Measurements from ENCODE around the gene SERGEF.

Gene SERGEF

DNA sequence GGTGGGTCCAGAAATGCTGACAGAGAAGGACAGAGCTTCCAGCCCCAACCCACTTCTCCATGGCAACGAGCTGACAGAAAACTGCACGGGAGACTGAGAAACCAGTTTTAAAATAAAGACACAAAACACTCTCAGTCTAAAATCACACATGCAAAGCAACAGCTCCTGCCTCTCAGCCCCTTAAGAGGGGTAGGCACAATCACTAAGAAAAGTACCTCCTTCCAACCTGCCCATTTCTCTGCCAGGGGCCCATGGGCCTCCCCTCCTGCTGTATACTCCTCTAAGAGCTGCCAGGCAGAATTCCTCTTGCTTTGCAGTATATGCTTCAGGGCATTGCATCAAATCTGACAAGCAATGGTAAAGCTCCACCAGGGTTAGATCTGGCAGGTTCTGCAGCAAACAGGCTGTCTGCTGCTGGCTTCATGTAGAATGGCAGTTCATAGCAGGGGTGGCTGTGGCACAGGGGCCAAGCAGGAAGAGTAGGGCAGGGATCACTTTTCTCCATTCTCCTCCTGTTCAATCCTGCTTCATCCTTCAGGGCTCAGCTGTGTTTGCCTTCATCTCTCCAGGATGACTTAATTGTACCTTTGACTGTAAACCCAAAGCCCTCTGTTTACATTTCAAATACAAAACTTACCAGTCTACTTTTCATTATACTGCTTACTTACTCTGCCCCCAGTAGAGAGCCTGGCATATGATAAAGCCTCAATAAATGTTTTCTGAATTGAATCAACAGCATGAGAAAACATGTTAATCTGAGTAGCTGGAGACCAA lies 200.6 kb downstream of the SERGEF start:
- H3K79me2 ChIP-seq = no peaks in the 10 kb centered on the region
- TF ChIP-seq CTCF (IDR thresholded peaks at IDR 0.05) = no peak
- H3K9ac ChIP-seq = no peak overlapping the region
- no peaks in the 10 kb centered on the region for H3K27me3 ChIP-seq (ENCODE audit: control insufficient read depth, insufficient read depth, low read length)
- no peaks in the 10 kb centered on the region for H3K9me3 ChIP-seq (ENCODE audit: control insufficient read depth, low read length)
- H3K4me3 ChIP-seq (ENCODE audit: low read depth, low read length) = no peak overlapping the region
- H3K36me3 ChIP-seq (ENCODE audit: control insufficient read depth, insufficient read depth, low read length) = no peaks in the 10 kb centered on the region
- H3K4me1 ChIP-seq = peaks cover 27% of the 10 kb centered on the region
- no peak overlapping the region for H2AFZ ChIP-seq
- peak overlapping the region; percentile 12 for H3K27ac ChIP-seq
- H3K4me2 ChIP-seq (ENCODE audit: low read length) = no peak overlapping the region

DNA sequence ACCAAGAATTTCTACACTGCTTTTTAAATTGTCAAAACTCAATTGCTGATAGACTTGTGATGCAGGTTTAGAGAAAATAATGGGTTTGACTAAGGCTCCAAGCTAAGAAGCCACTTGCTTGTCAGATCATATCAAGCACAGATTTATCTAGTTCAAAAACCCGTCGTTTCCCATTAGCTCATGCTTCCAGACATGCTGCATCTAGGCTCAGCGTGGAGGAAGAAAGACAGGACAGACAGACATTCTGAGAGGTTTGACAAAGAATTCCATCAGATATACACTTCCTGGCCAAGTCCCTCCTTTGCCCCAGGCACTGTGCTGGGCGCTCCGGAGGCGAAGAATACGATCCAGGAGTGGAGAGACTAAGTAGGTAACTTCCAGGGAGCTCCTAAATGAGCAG lies 201.5 kb downstream of the SERGEF start:
- no peak for TF ChIP-seq CTCF (IDR thresholded peaks at IDR 0.05)
- no peaks in the 10 kb centered on the region for H3K9me3 ChIP-seq (ENCODE audit: control insufficient read depth, low read length)
- no peak overlapping the region for H3K4me3 ChIP-seq (ENCODE audit: low read depth, low read length)
- no peak overlapping the region for H3K4me2 ChIP-seq (ENCODE audit: low read length)
- no peak overlapping the region for H3K9ac ChIP-seq
- no peak overlapping the region for H3K27ac ChIP-seq
- no peaks in the 10 kb centered on the region for H3K27me3 ChIP-seq (ENCODE audit: control insufficient read depth, insufficient read depth, low read length)
- H3K79me2 ChIP-seq = no peaks in the 10 kb centered on the region
- no peak overlapping the region for H2AFZ ChIP-seq
- no peaks in the 10 kb centered on the region for H3K36me3 ChIP-seq (ENCODE audit: control insufficient read depth, insufficient read depth, low read length)
- peaks cover 27% of the 10 kb centered on the region for H3K4me1 ChIP-seq

DNA sequence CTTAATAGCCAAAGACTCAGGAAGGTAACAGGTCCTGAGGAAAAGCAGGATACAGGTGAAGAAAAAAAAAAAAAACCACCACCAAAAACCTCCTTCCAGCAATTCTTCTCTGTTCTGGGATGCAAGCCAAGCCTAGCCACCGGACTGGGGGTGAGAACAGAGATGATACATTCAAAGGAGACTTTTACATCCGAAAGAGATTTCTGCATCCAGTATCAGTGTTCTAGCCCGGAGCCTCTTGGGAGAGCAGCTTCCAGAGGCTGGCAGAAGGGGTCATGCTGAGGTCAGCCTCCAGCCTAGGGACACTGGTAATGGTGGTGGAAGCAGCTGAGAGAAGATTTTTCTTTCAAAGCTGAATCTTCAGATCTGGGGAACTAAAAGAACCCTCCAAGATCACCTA lies 202.1 kb downstream of the SERGEF start:
- no peak for TF ChIP-seq CTCF (IDR thresholded peaks at IDR 0.05)
- Histone ChIP-seq H3K27me3 (ENCODE audit: control insufficient read depth, insufficient read depth, low read length) (no peaks in the 10 kb centered on the region), H3K4me2 (ENCODE audit: low read length) (no peak overlapping the region), H3K9ac (no peak overlapping the region), H3K4me3 (ENCODE audit: low read depth, low read length) (no peak overlapping the region), H3K9me3 (ENCODE audit: control insufficient read depth, low read length) (no peaks in the 10 kb centered on the region), H3K4me1 (peaks cover 27% of the 10 kb centered on the region), H3K36me3 (ENCODE audit: control insufficient read depth, insufficient read depth, low read length) (no peaks in the 10 kb centered on the region), H3K27ac (no peak overlapping the region), H2AFZ (no peak overlapping the region), H3K79me2 (no peaks in the 10 kb centered on the region)

DNA sequence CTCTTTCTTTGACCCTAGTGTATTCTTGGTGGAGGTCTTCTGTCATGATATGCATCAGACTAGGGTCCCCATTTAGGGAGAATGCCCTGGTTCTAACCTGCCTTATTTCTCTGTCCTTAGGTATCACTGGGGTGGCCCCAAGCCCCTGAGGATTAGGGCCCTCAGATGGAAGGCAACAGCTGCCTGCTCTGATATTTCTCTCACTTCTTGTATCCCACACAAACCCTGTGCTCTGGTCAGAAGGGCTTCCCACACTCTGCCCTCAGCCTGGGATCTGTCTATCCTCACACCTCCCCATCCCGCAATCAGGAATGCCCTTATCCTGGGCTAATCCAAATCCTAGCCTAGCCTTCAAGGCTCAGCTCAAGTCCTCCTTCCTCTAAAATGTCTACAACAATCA lies 202.8 kb downstream of the SERGEF start:
- Histone ChIP-seq H3K9me3 (ENCODE audit: control insufficient read depth, low read length) (no peaks in the 10 kb centered on the region), H3K4me1 (peaks cover 27% of the 10 kb centered on the region), H2AFZ (no peak overlapping the region), H3K4me3 (ENCODE audit: low read depth, low read length) (no peak overlapping the region), H3K79me2 (no peaks in the 10 kb centered on the region), H3K4me2 (ENCODE audit: low read length) (no peak overlapping the region), H3K27ac (no peak overlapping the region), H3K9ac (no peak overlapping the region), H3K27me3 (ENCODE audit: control insufficient read depth, insufficient read depth, low read length) (no peaks in the 10 kb centered on the region), H3K36me3 (ENCODE audit: control insufficient read depth, insufficient read depth, low read length) (no peaks in the 10 kb centered on the region)
- TF ChIP-seq CTCF (IDR thresholded peaks at IDR 0.05) = no peak

DNA sequence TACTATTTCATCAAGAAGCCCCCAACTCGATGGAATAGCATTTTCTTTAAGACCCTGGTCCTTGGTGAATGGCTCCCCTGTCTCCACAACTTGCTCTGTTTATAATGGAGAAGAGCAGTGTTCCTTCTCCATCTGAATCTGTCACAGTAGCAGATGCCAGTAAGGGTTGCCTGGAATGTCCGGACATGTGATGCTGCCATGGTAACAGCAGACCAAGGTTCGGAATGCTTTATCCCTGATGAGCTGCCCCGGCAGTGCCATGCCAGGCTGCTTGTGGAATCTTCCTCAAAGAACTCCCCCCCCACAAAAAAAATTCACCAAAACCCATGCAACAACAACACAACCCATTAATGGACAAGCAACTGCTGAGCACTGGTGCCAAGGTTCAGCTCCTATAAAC lies 205.8 kb downstream of the SERGEF start:
- Histone ChIP-seq H3K4me3 (ENCODE audit: low read depth, low read length) (no peak overlapping the region), H3K27me3 (ENCODE audit: control insufficient read depth, insufficient read depth, low read length) (no peaks in the 10 kb centered on the region)

More for the DNA sequence above, 205.8 kb downstream of the SERGEF start:
- Histone ChIP-seq H3K9ac (no peak overlapping the region), H3K27ac (no peak overlapping the region), H3K9me3 (ENCODE audit: control insufficient read depth, low read length) (no peaks in the 10 kb centered on the region), H2AFZ (no peak overlapping the region), H3K79me2 (no peaks in the 10 kb centered on the region), H3K4me2 (ENCODE audit: low read length) (no peak overlapping the region), H3K4me1 (peaks cover 12% of the 10 kb centered on the region), H3K36me3 (ENCODE audit: control insufficient read depth, insufficient read depth, low read length) (no peaks in the 10 kb centered on the region)
- no peak for TF ChIP-seq CTCF (IDR thresholded peaks at IDR 0.05)
